ENCODE results near the gene TANGO2. TPM values are rescaled to one million over a fixed set of nuclear protein-coding genes. Genes with fewer than 3 reads are reported as not detected.

TANGO2 gene
- total RNA-seq, 1 donor from 2014 or later = 30.0 TPM

- peak overlapping the region; percentile 97 for H3K27ac Mint-ChIP-seq
- H3K4me1 Mint-ChIP-seq (ENCODE audit: low read depth) = peaks cover 25% of the 10 kb centered on the region
- no peaks in the 10 kb centered on the region for H3K27me3 Mint-ChIP-seq (ENCODE audit: low read depth)
- intact Hi-C loops (cut with micrococcal nuclease) = loop anchor here (2.0 to 5.0 kb wide), 5 partner anchors 16 to 886 kb away; partner anchors contain the start of genes DGCR8, TANGO2 and THAP7
- no peaks in the 10 kb centered on the region for H3K9me3 Mint-ChIP-seq
- peaks cover 76% of the 10 kb centered on the region for H3K36me3 Mint-ChIP-seq (ENCODE audit: low read depth)
- H3K4me3 Mint-ChIP-seq (ENCODE audit: low read depth) = peak overlapping the region; percentile 94
- no peak for DNase-seq (ENCODE audit: low spot score)
These were observed 95.6 kb downstream of the TANGO2 start for GRCh38 chr22:20116376-20116950.

Other genes with a start within 250 kb of the TANGO2 start
- 14.7 and 17.7 TPM in 2 replicates for gene GNB1L, start 166.2 kb upstream of the TANGO2 start, total RNA-seq
- 16.6 and 19.0 TPM in 2 replicates for gene RTL10, start 166.2 kb upstream of the TANGO2 start, total RNA-seq
- gene COMT, start 79.3 kb upstream of the TANGO2 start, total RNA-seq = 93.4 and 95.6 TPM in 2 replicates
- gene TXNRD2, start 79.3 kb upstream of the TANGO2 start, total RNA-seq = 19.9 and 20.9 TPM in 2 replicates
- 3.4 and 3.9 TPM in 2 replicates for gene ARVCF, start 4.3 kb upstream of the TANGO2 start, total RNA-seq
- 63.1 and 66.4 TPM in 2 replicates for gene DGCR8, start 59.1 kb downstream of the TANGO2 start, total RNA-seq
- 444 and 452 TPM in 2 replicates for gene RANBP1, start 95.0 kb downstream of the TANGO2 start, total RNA-seq
- gene TRMT2A, start 96.1 kb downstream of the TANGO2 start, total RNA-seq = 94.1 and 103 TPM in 2 replicates
- gene ZDHHC8, start 110.7 kb downstream of the TANGO2 start, total RNA-seq = 77.3 and 82.4 TPM in 2 replicates
- 0.11 TPM in 1 of 2 replicates, not detected in the other for gene CCDC188, start 129.9 kb downstream of the TANGO2 start, total RNA-seq
- 1.9 and 2.2 TPM in 2 replicates for gene RTN4R, start 247.2 kb downstream of the TANGO2 start, total RNA-seq

All from activated T-helper 2 cell treated with anti-CD3 and anti-CD28 coated beads, Interferon-gamma antibody, Interleukin-2, Interleukin-4, amounts not matched to agents 10 μg/mL and 5 μg/mL and 100 μg/mL, durations not matched to agents 14 hours and 24 hours and 36 hours (primary cell).